ENCODE data around the gene UST.

DNA sequence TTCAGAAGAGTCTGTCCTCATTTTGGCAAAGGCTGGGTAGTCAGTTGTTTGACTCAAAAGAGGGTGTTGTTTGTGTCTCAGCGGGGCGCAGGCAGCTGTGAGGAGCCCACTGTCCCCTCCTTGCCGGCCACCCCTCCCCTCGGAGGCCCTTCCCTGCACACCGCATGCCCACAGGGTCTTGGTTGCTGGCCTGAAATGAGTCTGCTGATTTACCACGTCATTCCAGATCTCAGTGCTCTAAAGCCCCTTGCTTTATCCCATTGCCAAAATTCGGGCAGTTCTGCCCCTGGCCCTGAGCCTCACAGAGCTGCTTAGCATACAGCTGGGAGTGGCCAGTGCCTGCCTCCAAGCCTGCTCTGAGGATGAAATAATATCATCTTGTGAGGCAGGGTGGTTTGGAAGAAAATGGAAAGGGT, 220.7 kb downstream of the UST start:
- TF ChIP-seq, protein P1, sequence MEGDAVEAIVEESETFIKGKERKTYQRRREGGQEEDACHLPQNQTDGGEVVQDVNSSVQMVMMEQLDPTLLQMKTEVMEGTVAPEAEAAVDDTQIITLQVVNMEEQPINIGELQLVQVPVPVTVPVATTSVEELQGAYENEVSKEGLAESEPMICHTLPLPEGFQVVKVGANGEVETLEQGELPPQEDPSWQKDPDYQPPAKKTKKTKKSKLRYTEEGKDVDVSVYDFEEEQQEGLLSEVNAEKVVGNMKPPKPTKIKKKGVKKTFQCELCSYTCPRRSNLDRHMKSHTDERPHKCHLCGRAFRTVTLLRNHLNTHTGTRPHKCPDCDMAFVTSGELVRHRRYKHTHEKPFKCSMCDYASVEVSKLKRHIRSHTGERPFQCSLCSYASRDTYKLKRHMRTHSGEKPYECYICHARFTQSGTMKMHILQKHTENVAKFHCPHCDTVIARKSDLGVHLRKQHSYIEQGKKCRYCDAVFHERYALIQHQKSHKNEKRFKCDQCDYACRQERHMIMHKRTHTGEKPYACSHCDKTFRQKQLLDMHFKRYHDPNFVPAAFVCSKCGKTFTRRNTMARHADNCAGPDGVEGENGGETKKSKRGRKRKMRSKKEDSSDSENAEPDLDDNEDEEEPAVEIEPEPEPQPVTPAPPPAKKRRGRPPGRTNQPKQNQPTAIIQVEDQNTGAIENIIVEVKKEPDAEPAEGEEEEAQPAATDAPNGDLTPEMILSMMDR (optimal IDR thresholded peaks at IDR 0.05 in 1 of 3, IDR thresholded peaks at IDR 0.05 in 1 of 3, conservative IDR thresholded peaks at IDR 0.05 in 1 of 3; ENCODE audit: extremely low read depth in 1 of 3, insufficient read depth in 2 of 3, low read length in 3 of 3): no peak
- no peak for TF ChIP-seq EZH2 (IDR thresholded peaks at IDR 0.05; ENCODE audit: low read length)
